PC-3 (cell line): ENCODE measurements around the gene POU2AF2. TPM values are rescaled to one million over a fixed set of nuclear protein-coding genes. Genes with fewer than 3 reads are reported as not detected.

ENCODE experiments used
- ATAC-seq: fragments of 200-7000 bp; cut with Tn5 transposase; 2 replicates; pipeline ENCODE4 v1.9.1; 2020; ENCODE audit warnings: mild to moderate bottlenecking, moderate library complexity
- BruUV-seq: library from RNA; stranded (reverse); fragments of 400-500 nt; replicated peaks from 2 replicates; lab custom pipeline; 2021; lab: Mats Ljungman, UMichigan
- CTCF ChIA-PET: fragments of 300-600 bp; sonication (Branson Sonifier 250); formaldehyde crosslinking; loops from one replicate; lab custom pipeline; 2022; ENCODE audit warnings: antibody characterized with exemption; lab: Charles Lee
- POLR2A ChIA-PET: fragments of 300-600 bp; sonication (Branson Sonifier 250); formaldehyde crosslinking; loops from one replicate; lab custom pipeline; 2022; ENCODE audit warnings: antibody characterized with exemption; ENCODE audit not compliant: unreplicated experiment; lab: Charles Lee
- DNase-seq: peaks from one replicate; pipeline ENCODE4 v3.0.0-alpha.2; 2015
- H2AFZ ChIP-seq: fragments of 300-600 bp; sonication (generic); 2 replicates; pipeline ENCODE4 v1.6.0; 2016; ENCODE audit warnings: antibody characterized with exemption, low read length
- H3F3A ChIP-seq: fragments of 300-600 bp; sonication (generic); one replicate; pipeline ENCODE4 v1.6.0; 2017; ENCODE audit warnings: antibody characterized with exemption, low read length, control low read depth, mild to moderate bottlenecking; ENCODE audit not compliant: unreplicated experiment
- H3K27ac ChIP-seq: fragments of 300-600 bp; sonication (generic); 2 replicates; pipeline ENCODE4 v1.5.1; 2016; ENCODE audit warnings: mild to moderate bottlenecking, low read length
- H3K27me3 ChIP-seq: fragments of 300-600 bp; sonication (generic); 2 replicates; pipeline ENCODE4 v1.6.1; 2016; ENCODE audit warnings: low read length, mixed read lengths
- H3K36me3 ChIP-seq: fragments of 300-600 bp; sonication (generic); 2 replicates; pipeline ENCODE4 v1.6.1; 2016; ENCODE audit warnings: low read depth, mixed run types, low read length, mixed read lengths
- H3K4me1 ChIP-seq: fragments of 300-600 bp; sonication (generic); 2 replicates; pipeline ENCODE4 v1.5.1; 2016; ENCODE audit warnings: low read length; ENCODE audit not compliant: insufficient read depth
- H3K4me2 ChIP-seq: fragments of 300-600 bp; sonication (generic); 2 replicates; pipeline ENCODE4 v1.6.0; 2016; ENCODE audit warnings: low read length
- H3K4me3 ChIP-seq: fragments of 300-600 bp; sonication (generic); 2 replicates; pipeline ENCODE4 v1.5.1; 2016; ENCODE audit warnings: mild to moderate bottlenecking, low read length, mixed read lengths
- H3K79me2 ChIP-seq: fragments of 300-600 bp; sonication (generic); 2 replicates; pipeline ENCODE4 v1.6.1; 2017; ENCODE audit warnings: low read length, mixed read lengths
- H3K9ac ChIP-seq: fragments of 300-600 bp; sonication (generic); 2 replicates; pipeline ENCODE4 v1.6.0; 2016; ENCODE audit warnings: mild to moderate bottlenecking, low read length
- H3K9me2 ChIP-seq: fragments of 300-600 bp; sonication (generic); replicated peaks from 2 replicates; pipeline ENCODE4 v1.6.1; 2016; ENCODE audit warnings: mixed run types, low read length, mixed read lengths
- H3K9me3 ChIP-seq: fragments of 300-600 bp; sonication (generic); 2 replicates; pipeline ENCODE4 v1.6.1; 2016; ENCODE audit warnings: low read length, mixed read lengths
- H4K20me1 ChIP-seq: fragments of 300-600 bp; sonication (generic); 2 replicates; pipeline ENCODE4 v1.6.1; 2016; ENCODE audit warnings: low read length, mixed read lengths
- CTCF ChIP-seq: fragments of 300-600 bp; sonication (generic); conservative IDR thresholded peaks from 2 replicates; pipeline ENCODE4 v1.5.1; 2017; ENCODE audit warnings: antibody characterized with exemption, low read depth, mild to moderate bottlenecking, low read length
- EZH2 ChIP-seq: fragments of 300-600 bp; sonication (generic); IDR thresholded peaks from one replicate; pipeline ENCODE4 v1.6.1; 2017; ENCODE audit warnings: antibody characterized with exemption, mild to moderate bottlenecking, low read length; ENCODE audit not compliant: unreplicated experiment
- EZH2phosphoT487 ChIP-seq: fragments of 300-600 bp; sonication (generic); IDR thresholded peaks from 2 replicates; pipeline ENCODE4 v1.6.1; 2018; ENCODE audit warnings: mild to moderate bottlenecking, antibody characterized with exemption, low read length, borderline replicate concordance
- intact Hi-C: fragments of 100-400 bp; cut with micrococcal nuclease; formaldehyde crosslinking; loops from 2 replicates; pipeline ENCODE4 v1.9.0; 2023
- total RNA-seq: library from RNA; depleted of rRNA; stranded (reverse); fragments of >200 nt; gene quantifications from 2 replicates; pipeline ENCODE4 v1.2.3, GENCODE V29; 2014

POU2AF2 gene
- total RNA-seq, 1 experiment from 2014 or later = not detected

GRCh38 chr11:111296196-111296595 is 50.7 kb downstream of the POU2AF2 start:
- DNase-seq (no peak), ATAC-seq (no peak)
- Histone ChIP-seq H3K79me2 (no peaks in the 10 kb centered on the region), H3K27ac (no peak overlapping the region), H3K4me1 (no peaks in the 10 kb centered on the region), H3K9me2 (no peaks in the 10 kb centered on the region), H3K9ac (no peak overlapping the region), H3K4me3 (no peak overlapping the region), H3F3A (no peaks in the 10 kb centered on the region), H4K20me1 (no peaks in the 10 kb centered on the region), H3K36me3 (no peaks in the 10 kb centered on the region), H3K4me2 (no peak overlapping the region), H3K27me3 (peaks cover 36% of the 10 kb centered on the region), H3K9me3 (no peaks in the 10 kb centered on the region), H2AFZ (no peak overlapping the region)
- CTCF ChIA-PET = interaction anchor here (0.7 kb wide), 1 partner anchor 155 kb away, joined by 3 read pairs; no protein-coding TSS in a partner anchor
- BruUV-seq = no TSS peak
- POLR2A ChIA-PET = no interaction called here
- intact Hi-C loops = no loop called here
- TF ChIP-seq CTCF (no peak), EZH2phosphoT487 (no peak), EZH2 (no peak)

- no peaks in the 10 kb centered on the region for H3K79me2 ChIP-seq
- no peaks in the 10 kb centered on the region for H3K9me2 ChIP-seq
- no peaks in the 10 kb centered on the region for H3K36me3 ChIP-seq
- BruUV-seq = no TSS peak
- H4K20me1 ChIP-seq = no peaks in the 10 kb centered on the region
- no peak overlapping the region for H2AFZ ChIP-seq
- intact Hi-C loops = no loop called here
- H3K27ac ChIP-seq = no peak overlapping the region
- TF ChIP-seq EZH2phosphoT487 (no peak), EZH2 (no peak), CTCF (no peak)
- peaks cover 50% of the 10 kb centered on the region for H3K27me3 ChIP-seq
- DNase-seq = no peak
- no peaks in the 10 kb centered on the region for H3F3A ChIP-seq
- ChIA-PET POLR2A (no interaction called here), CTCF (no interaction called here)
- H3K4me2 ChIP-seq = no peak overlapping the region
- no peak for ATAC-seq
- no peaks in the 10 kb centered on the region for H3K9me3 ChIP-seq
- no peaks in the 10 kb centered on the region for H3K4me1 ChIP-seq
- no peak overlapping the region for H3K9ac ChIP-seq
- H3K4me3 ChIP-seq = no peak overlapping the region
Measured at GRCh38 chr11:111297696-111298095, 52.2 kb downstream of the POU2AF2 start.

GRCh38 chr11:111298413-111299100 is 53.0 kb downstream of the POU2AF2 start, which contains the start of gene POU2AF3:
Gene POU2AF3, plus strand, starts transcription at chr11:111298546. Its CDS starts 36 bp downstream, at chr11:111298582.
- no peaks in the 10 kb centered on the region for H4K20me1 ChIP-seq
- no peak within 1 kb of the TSS for H3K27ac ChIP-seq
- H3K4me3 ChIP-seq = peak within 1 kb of the TSS; percentile 66
- peak within 1 kb of the TSS; percentile 86 for H2AFZ ChIP-seq
- CTCF ChIA-PET = no interaction called here
- no peaks in the 10 kb centered on the region for H3K9me2 ChIP-seq
- ATAC-seq (no peak), DNase-seq (no peak)
- TF ChIP-seq CTCF (no peak), EZH2 (no peak), EZH2phosphoT487 (no peak)
- H3K79me2 ChIP-seq = no peaks in the 10 kb centered on the region
- intact Hi-C loops = no loop called here
- H3F3A ChIP-seq = no peaks in the 10 kb centered on the region
- no peaks in the 10 kb centered on the region; the same call in 1 of the 2 replicates for H3K4me1 ChIP-seq
- H3K27me3 ChIP-seq = peaks cover 58% of the 10 kb centered on the region
- BruUV-seq = no TSS peak
- peak within 1 kb of the TSS; percentile 9; the same call in 1 of the 2 replicates for H3K9ac ChIP-seq
- no peaks in the 10 kb centered on the region for H3K9me3 ChIP-seq
- no peaks in the 10 kb centered on the region for H3K36me3 ChIP-seq
- peak within 1 kb of the TSS; percentile 82 for H3K4me2 ChIP-seq
- POLR2A ChIA-PET = no interaction called here
